DMS 273 (cell line): ENCODE measurements around the gene ZNF782.
"Not testable (repeated sequence)": the region's sequence is repeated elsewhere in the genome, so short reads cannot be mapped to it uniquely, and the experiment has no call there.

Source experiments
- DNase-seq: peaks from one replicate; lab custom pipeline; 2025; ENCODE audit not compliant: unreplicated experiment; lab: John Stamatoyannopoulos, UW

ZNF782 gene

GRCh38 chr9:96854651-96855273 lies 448 bp upstream of the ZNF782 start:
- no peak for DNase-seq

- DNase-seq, result no peak
Measured at GRCh38 chr9:96852676-96853075, 1.6 kb downstream of the ZNF782 start.

- DNase-seq, result no peak
Measured at GRCh38 chr9:96844040-96844439, 10.3 kb downstream of the ZNF782 start.

- peak; percentile 11 for DNase-seq
Measured at GRCh38 chr9:96818533-96818932, 35.8 kb downstream of the ZNF782 start.

GRCh38 chr9:96817973-96818372 lies 36.3 kb downstream of the ZNF782 start:
- no peak for DNase-seq

GRCh38 chr9:96813607-96814006 lies 40.7 kb downstream of the ZNF782 start:
- DNase-seq, result no peak

- not testable (repeated sequence) for DNase-seq
Measured at GRCh38 chr9:96798959-96799358, 55.4 kb downstream of the ZNF782 start.

- no peak for DNase-seq
Measured at GRCh38 chr9:96784021-96784420, 70.3 kb downstream of the ZNF782 start.

- no peak for DNase-seq
Measured at GRCh38 chr9:96782235-96782634, 72.1 kb downstream of the ZNF782 start.

GRCh38 chr9:96781552-96781951 lies 72.8 kb downstream of the ZNF782 start:
- DNase-seq, result no peak

- peak; percentile 10 for DNase-seq
Measured at GRCh38 chr9:96779089-96779488, 75.2 kb downstream of the ZNF782 start.

GRCh38 chr9:96777426-96777864 lies 76.9 kb downstream of the ZNF782 start:
- peak; percentile 82 for DNase-seq

- no peak for DNase-seq
Measured at GRCh38 chr9:96771124-96771523, 83.2 kb downstream of the ZNF782 start.

GRCh38 chr9:96769989-96770388 lies 84.3 kb downstream of the ZNF782 start:
- no peak for DNase-seq
